Pancreas (tissue), 10 donors: Measurements from ENCODE around the gene SNRNP27. TPM values are rescaled to one million over a fixed set of nuclear protein-coding genes. Genes with fewer than 3 reads are reported as not detected.

Experiments
- ATAC-seq, 4 donors: fragments of 200-7000 bp; cut with Tn5 transposase; one replicate each; pipeline versions ENCODE4 v1.8.0 to v1.9.1; 2020; ENCODE audit warnings: mild to moderate bottlenecking in 4 of 4, moderate library complexity in 4 of 4
- DNase-seq, 6 donors: peaks; one replicate each; pipeline ENCODE4 v3.0.0-alpha.2; 2020
- FAIRE-seq: peaks from 2 replicates; lab custom pipeline; 2012; peaks lifted over from hg19 to GRCh38; lab: Jason Lieb, UNC
- H3K27ac ChIP-seq, 4 donors: fragments of 200-600 bp; sonication (generic); 1 replicate in 3 of 4; 2 replicates in 1 of 4; pipeline versions ENCODE4 v1.5.0 to v1.8.0; 2020
- H3K27me3 ChIP-seq, 4 donors: fragments of 200-600 bp; one replicate each; pipeline ENCODE4 v1.8.0; 2021
- H3K36me3 ChIP-seq, 3 donors: fragments of 200-600 bp; sonication (generic) in 1 of 3; one replicate each; pipeline versions ENCODE4 v1.5.0 to v1.8.0; 2020 to 2021
- H3K4me1 ChIP-seq, 3 donors: fragments of 200-600 bp; one replicate each; pipeline ENCODE4 v1.8.0; 2021
- H3K4me3 ChIP-seq, 4 donors: fragments of 200-600 bp; sonication (generic) in 2 of 4; one replicate each; pipeline versions ENCODE4 v1.5.0 to v1.8.0; 2020 to 2021
- H3K9me3 ChIP-seq, 4 donors: fragments of 200-600 bp; one replicate each; pipeline ENCODE4 v1.8.0; 2021
- CTCF ChIP-seq, 4 donors: fragments of 200-600 bp; sonication (generic) in 3 of 4; IDR thresholded peaks; one replicate each; pipeline versions ENCODE4 v1.5.0 to v1.8.0; 2021; ENCODE audit warnings: antibody characterized with exemption in 4 of 4
- WGBS, 2 donors: extraction: QIAGEN DNeasy Blood & Tissue Kit; methylation state at CpG; one replicate each; pipeline ENCODE4 v1.1.7; 2013; 5-methylcytosine and 5-hydroxymethylcytosine counted together
- intact Hi-C, 3 donors: fragments of 100-400 bp; cut with DNase I; formaldehyde crosslinking; loops; one replicate each; pipeline versions ENCODE4 v1.11.1 to v1.14.2; 2022
- polyA plus RNA-seq, 2 donors: library from polyadenylated mRNA; stranded (reverse); fragments of 200-250 nt; gene quantifications; one replicate each; pipeline ENCODE4 v1.2.3, GENCODE V29; 2013
- total RNA-seq, 6 donors: library from RNA; stranded (reverse); fragmentation: NEBNext Ultra II Directional in 4 of 6; extraction: Animal tissue kit (Norgen Biotek cat#: 25700) in 4 of 6; gene quantifications; one replicate each; pipeline versions ENCODE4 v1.2.1 to v1.2.4, GENCODE V29; 2021 to 2023
- donor health status: healthy with polysubstance abuse.
- donor health status: DM: no; HTN: no; CAD: no; lungs with moderate emphysema.
- donor health status: DM: no; HTN: no; CAD: no.
- donor health status: control.
- donor health status: control.
- donor health status: Bipolar disorder and iron deficiency.
- donor health status: DM: yes; HTN: yes; CAD: no.
- donor health status: DM: no; HTN: no; CAD: no.
- donor health status: DM: no; HTN: no; CAD: no.
- donor health status: DM: yes; HTN: yes; CAD: no.

The SNRNP27 gene, protein sequence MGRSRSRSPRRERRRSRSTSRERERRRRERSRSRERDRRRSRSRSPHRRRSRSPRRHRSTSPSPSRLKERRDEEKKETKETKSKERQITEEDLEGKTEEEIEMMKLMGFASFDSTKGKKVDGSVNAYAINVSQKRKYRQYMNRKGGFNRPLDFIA
- total RNA-seq (10 to 100 TPM in 3 of 6 donors, 1 to 10 TPM in 3; 8.3 to 18.5 (median 12.1) TPM), polyA plus RNA-seq (10 to 100 TPM; 11.2 to 27.9 TPM)

- Histone ChIP-seq H3K27me3 (no peaks in the 10 kb centered on the region), H3K9me3 (no peaks in the 10 kb centered on the region), H3K4me1 (peaks cover 0 to 11% (median 6%) of the 10 kb centered on the region in 3 donors), H3K27ac (peak within 1 kb of the TSS; percentile 54 to 81 (median 67)), H3K4me3 (peak within 1 kb of the TSS; percentile 49 to 76 (median 64)), H3K36me3 (peaks cover 0 to 13% (median 8%) of the 10 kb centered on the region in 3 donors)
- FAIRE-seq (no peak), DNase-seq (peak; percentile 70 to 91 (median 80)), ATAC-seq (peak; percentile 94 to 98 (median 94))
- no peak for TF ChIP-seq CTCF (IDR thresholded peaks at IDR 0.05)
- intact Hi-C loops = loop anchor here in 1 of 3 donors (10.0 kb wide), 1 partner anchor 401 kb away; the partner anchor contains the start of gene SNRPG
- WGBS, 2 donors = 0 to 1% methylated on average over 32 of the region's 32 CpGs
Observed at GRCh38 chr2:69893684-69894551, at the start of gene SNRNP27. TSS of gene SNRNP27 (plus strand) at chr2:69893956. CDS start at chr2:69893985, 29 bp downstream.

DNA sequence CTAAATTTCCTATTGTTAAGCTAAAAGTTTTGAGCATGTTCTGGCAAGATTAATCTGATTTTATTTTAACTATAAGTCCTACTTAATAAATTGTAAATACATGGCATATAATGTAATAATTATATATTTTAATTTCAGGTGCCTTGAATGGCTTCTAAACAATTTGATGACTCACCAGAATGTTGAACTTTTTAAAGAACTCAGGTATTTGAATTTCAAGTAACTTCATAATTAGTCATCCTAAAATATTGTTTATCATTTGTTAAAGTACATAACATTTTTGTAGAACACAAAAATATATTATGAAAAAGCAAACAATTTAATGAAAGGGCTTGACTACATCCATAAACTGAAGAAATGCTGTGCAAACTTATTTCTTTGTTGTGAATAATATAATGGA, 49.8 kb upstream of the SNRNP27 start:
- ATAC-seq = no peak
- peak; percentile 71 for FAIRE-seq
- TF ChIP-seq CTCF (IDR thresholded peaks at IDR 0.05) = no peak
- Histone ChIP-seq H3K36me3 (peaks cover 0 to 31% (median 7%) of the 10 kb centered on the region in 3 donors), H3K27ac (no peak overlapping the region), H3K4me3 (no peak overlapping the region), H3K27me3 (no peaks in the 10 kb centered on the region), H3K9me3 (no peaks in the 10 kb centered on the region), H3K4me1 (no peaks in the 10 kb centered on the region)
- intact Hi-C loops = no loop called here
- no peak for DNase-seq

DNA sequence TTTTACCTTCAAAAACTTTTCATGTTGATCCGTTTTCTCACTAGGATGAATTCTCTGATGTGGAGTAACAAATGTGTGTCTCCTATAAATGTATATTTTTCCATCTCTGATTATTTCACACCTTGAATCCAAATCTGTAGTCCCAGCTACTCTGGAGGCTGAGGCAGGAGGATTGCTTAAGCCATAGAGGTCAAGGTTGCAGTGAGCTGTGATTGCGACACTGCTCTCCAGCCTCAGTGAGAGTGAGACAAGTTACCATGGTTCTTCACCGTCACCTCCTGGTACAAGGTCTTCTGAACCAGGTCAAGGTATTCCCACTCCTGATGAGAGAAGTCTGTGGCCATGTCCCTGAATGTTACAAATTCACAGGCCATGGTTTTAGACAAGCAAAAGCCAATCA, 49.2 kb upstream of the SNRNP27 start:
- FAIRE-seq (no peak), ATAC-seq (no peak), DNase-seq (no peak)
- no peak overlapping the region for H3K4me3 ChIP-seq
- H3K4me1 ChIP-seq = no peaks in the 10 kb centered on the region
- no peaks in the 10 kb centered on the region for H3K27me3 ChIP-seq
- H3K9me3 ChIP-seq = no peaks in the 10 kb centered on the region
- 89 to 99% methylated on average over 3 of the region's 3 CpGs for WGBS, 2 donors
- H3K36me3 ChIP-seq = peaks cover 0 to 27% (median 7%) of the 10 kb centered on the region in 3 donors
- intact Hi-C loops = no loop called here
- no peak overlapping the region for H3K27ac ChIP-seq
- TF ChIP-seq CTCF (IDR thresholded peaks at IDR 0.05) = no peak

DNA sequence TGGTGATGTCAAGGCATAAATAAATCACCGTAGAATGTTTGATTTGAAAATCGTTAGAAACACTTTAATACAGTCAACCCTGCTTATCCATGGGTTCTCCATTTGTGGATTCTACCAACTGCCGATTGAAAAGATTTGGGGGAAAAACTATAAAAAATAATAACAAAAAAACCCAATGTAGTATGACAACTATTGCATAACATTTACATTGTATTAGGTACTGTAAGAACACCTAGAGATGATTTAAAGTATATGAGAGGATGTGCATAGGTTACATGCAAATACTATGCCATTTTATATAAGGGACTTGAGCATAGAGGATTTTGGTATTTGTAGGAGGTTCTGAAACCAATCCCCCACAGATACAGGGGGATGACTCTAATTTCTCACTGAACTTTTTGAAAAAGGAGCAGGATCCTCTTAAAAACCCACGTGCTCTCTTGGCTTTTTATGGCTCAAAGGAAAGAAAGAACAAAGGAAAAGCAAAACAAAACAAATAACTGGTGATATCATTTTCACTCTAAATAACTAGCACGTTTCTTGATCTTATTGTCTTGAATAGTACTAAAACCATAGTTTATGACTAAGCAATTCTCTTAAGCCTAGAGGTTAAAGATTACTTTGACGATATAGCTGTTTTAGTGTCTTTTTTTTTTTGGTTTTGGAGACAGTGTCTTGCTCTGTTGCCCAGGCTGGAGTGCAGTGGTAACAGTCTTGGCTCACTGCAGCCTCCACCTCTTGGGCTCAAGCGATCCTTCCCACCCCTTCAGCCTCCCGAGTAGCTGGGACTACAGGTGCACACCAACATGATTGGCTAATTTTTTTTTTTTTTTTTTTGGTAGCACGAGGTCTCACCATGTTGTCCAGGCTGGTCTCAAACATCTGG, 47.3 kb upstream of the SNRNP27 start:
- H3K4me3 ChIP-seq = no peak overlapping the region
- no peak for TF ChIP-seq CTCF (IDR thresholded peaks at IDR 0.05)
- no peaks in the 10 kb centered on the region for H3K4me1 ChIP-seq
- H3K36me3 ChIP-seq = peaks cover 4 to 14% (median 7%) of the 10 kb centered on the region in 3 donors
- no peak overlapping the region for H3K27ac ChIP-seq
- no peak for FAIRE-seq
- no peak for DNase-seq
- intact Hi-C loops = no loop called here
- no peak for ATAC-seq
- H3K9me3 ChIP-seq = no peaks in the 10 kb centered on the region
- 83 to 86% methylated on average over 9 of the region's 9 CpGs for WGBS, 2 donors
- no peaks in the 10 kb centered on the region for H3K27me3 ChIP-seq
